Stomach smooth muscle (tissue), 2 donors: Measurements from ENCODE around the gene SERINC2.

Experiments used
- H3K27ac ChIP-seq: one replicate; pipeline ENCODE4 v1.7.0; 2013; ENCODE audit warnings: mild to moderate bottlenecking, low read length, inconsistent platforms
- H3K27me3 ChIP-seq, 2 donors: one replicate each; pipeline ENCODE4 v1.7.0; 2013; ENCODE audit warnings: low read length in 2 of 2; ENCODE audit not compliant: insufficient read depth in 2 of 2, control insufficient read depth in 1 of 2
- H3K36me3 ChIP-seq, 2 donors: one replicate each; pipeline ENCODE4 v1.7.0; 2013; ENCODE audit warnings: low read length in 2 of 2; ENCODE audit not compliant: control insufficient read depth in 2 of 2, insufficient read depth in 2 of 2
- H3K4me1 ChIP-seq: one replicate; pipeline ENCODE4 v1.7.0; 2013; ENCODE audit warnings: low read length; ENCODE audit not compliant: control insufficient read depth, insufficient read depth
- H3K4me3 ChIP-seq, 2 donors: one replicate each; pipeline ENCODE4 v1.7.0; 2013; ENCODE audit warnings: low read length in 2 of 2
- H3K9ac ChIP-seq, 2 donors: one replicate each; pipeline ENCODE4 v1.7.0; 2013; ENCODE audit warnings: low read length in 2 of 2, mild to moderate bottlenecking in 1 of 2
- H3K9me3 ChIP-seq, 2 donors: one replicate each; pipeline ENCODE4 v1.7.0; 2013; ENCODE audit warnings: low read length in 2 of 2; ENCODE audit not compliant: control insufficient read depth in 2 of 2
- donor health status: healthy.
- donor health status: Pancreatic carcinoma.

The SERINC2 gene

DNA sequence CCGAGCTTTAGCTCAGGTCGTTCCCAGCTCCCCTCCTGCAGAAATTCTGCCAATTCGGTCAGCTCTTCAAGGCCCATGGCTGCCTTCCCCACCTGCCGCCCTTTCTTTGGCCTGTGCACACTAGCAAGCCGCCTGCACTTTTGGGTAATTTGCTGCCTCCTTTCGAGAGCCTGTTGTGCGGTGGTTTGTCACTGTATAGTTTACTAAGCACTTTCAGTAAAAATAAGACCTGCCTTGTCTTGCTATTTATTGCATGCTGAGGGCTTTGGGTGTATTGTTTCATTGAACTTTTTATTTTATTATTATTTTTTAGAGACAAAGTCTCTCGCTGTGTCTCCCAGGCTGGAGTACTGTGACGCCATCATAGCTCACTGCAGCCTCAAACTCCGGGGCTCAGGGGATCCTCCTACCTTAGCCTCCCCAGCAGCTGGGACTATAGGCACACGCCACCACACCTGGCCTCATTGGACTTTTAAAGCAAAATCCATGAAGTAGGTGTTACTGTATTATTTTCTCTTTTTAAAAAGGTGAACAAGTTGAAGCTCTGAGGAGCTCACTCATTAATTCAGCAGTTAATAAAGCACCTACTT, 39.0 kb upstream of the SERINC2 start:
- Histone ChIP-seq H3K9ac (no peak overlapping the region), H3K9me3 (no peaks in the 10 kb centered on the region), H3K4me1 (peaks cover 33% of the 10 kb centered on the region), H3K27me3 (no peaks in the 10 kb centered on the region), H3K4me3 (peak overlapping the region; percentile 39 to 80), H3K27ac (peak overlapping the region; percentile 49), H3K36me3 (no peaks in the 10 kb centered on the region)

DNA sequence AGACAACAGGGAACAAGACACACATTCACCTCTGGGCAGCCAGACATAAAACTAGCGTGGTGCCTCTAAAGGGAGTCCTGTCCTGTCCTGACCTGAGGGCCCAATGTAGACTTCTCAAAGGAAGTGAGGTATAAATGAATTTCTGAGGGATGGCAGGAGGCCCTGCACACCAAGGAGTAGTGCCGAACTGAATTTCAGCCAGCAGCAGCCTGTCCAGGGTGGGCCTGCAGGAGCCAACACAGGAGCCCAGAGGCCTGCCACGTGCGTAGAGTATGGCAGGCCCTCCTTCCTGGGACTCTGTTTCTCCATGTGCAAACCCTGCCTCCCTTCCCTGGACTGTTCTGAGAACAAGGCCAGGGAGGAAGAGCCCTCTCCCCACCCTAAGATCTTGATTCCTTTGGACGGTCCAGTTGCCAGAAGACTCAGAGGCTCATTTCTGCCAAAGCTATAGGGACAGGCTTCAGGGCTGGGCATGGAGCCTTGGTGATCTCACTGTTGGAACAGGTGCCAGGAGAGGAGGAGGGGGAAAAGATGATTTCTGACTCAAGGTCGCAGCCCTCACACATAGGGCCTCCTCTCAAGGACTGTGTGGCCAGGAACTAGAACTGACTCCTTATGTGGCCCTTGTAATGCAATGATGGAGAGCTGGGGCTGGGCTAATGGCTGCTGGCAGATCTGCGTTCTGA, 38.4 kb upstream of the SERINC2 start:
- no peaks in the 10 kb centered on the region for H3K36me3 ChIP-seq
- no peak overlapping the region for H3K9ac ChIP-seq
- H3K27me3 ChIP-seq = no peaks in the 10 kb centered on the region
- H3K4me3 ChIP-seq = no peak overlapping the region
- H3K9me3 ChIP-seq = no peaks in the 10 kb centered on the region
- peak overlapping the region; percentile 49 for H3K27ac ChIP-seq
- H3K4me1 ChIP-seq = peaks cover 29% of the 10 kb centered on the region

DNA sequence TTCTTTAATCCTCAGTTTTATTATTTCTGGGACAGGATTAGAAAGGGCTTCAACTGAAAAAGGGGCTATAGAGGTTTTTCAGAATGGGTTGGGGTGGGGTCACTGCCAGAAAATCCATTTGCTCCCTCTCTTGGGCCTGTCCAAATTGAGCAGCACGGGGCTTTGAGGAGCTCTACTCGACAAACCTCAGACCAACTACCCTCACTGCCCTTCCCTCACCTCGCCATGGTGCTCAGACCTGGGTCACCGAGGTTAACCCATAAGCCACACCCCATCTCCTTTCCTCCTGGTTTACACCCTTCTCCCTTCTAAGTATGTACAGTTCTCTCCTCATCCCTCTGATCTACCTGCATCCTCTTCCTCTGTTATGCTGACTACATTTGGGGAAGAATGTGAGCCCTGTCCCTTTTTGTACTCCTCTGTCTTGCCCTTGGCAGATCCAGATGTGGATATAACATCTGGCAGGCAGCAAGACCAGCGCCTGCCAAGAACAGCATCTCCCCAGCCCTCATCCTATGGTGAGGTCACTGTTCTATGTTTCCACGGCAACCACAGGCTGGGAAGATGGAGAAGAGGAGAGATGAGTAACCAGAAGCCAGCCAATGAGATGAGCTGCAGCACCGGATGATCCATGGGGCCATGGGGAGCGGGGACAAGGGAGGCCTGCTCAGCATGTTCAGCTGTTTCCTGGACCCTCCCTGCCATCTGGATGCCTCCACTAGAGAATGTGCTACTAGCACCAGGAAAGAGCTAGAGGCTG, 36.5 kb upstream of the SERINC2 start:
- Histone ChIP-seq H3K27me3 (no peaks in the 10 kb centered on the region), H3K9ac (no peak overlapping the region), H3K36me3 (no peaks in the 10 kb centered on the region), H3K27ac (no peak overlapping the region), H3K4me3 (no peak overlapping the region), H3K4me1 (peaks cover 29% of the 10 kb centered on the region), H3K9me3 (no peaks in the 10 kb centered on the region)

GRCh38 chr1:31377364-31377863, 35.6 kb upstream of the SERINC2 start:
- H3K27me3 ChIP-seq = no peaks in the 10 kb centered on the region
- no peak overlapping the region for H3K27ac ChIP-seq
- H3K4me1 ChIP-seq = peaks cover 23% of the 10 kb centered on the region
- H3K4me3 ChIP-seq = no peak overlapping the region
- H3K9me3 ChIP-seq = no peaks in the 10 kb centered on the region
- H3K36me3 ChIP-seq = no peaks in the 10 kb centered on the region
- no peak overlapping the region for H3K9ac ChIP-seq

DNA sequence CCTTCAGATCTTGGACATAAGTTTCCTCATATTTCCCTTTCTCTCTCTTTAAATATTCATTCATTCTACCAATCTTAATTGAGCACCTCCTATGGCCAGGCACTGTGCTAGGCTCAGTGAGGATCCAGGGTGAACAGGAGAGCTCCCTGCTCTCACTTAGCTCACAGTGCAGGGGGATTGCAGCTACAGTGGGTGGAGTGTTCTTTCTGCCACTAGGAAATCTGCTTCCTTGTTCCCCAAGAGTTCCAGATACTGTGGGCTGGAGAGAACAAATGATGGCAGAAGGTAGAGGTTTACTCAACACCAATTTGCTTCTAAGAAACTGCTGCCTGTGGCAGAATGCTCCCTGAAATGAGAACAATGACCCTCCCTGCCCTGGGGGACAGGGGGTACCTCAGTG, 35.0 kb upstream of the SERINC2 start:
- H3K9ac ChIP-seq = no peak overlapping the region
- peaks cover 17% of the 10 kb centered on the region for H3K4me1 ChIP-seq
- no peaks in the 10 kb centered on the region for H3K9me3 ChIP-seq

GRCh38 chr1:31380181-31380580, 32.8 kb upstream of the SERINC2 start:
- Histone ChIP-seq H3K27me3 (no peaks in the 10 kb centered on the region), H3K9ac (no peak overlapping the region), H3K27ac (no peak overlapping the region), H3K4me3 (no peak overlapping the region), H3K9me3 (no peaks in the 10 kb centered on the region), H3K36me3 (no peaks in the 10 kb centered on the region), H3K4me1 (no peaks in the 10 kb centered on the region)

More for the DNA sequence above, 35.0 kb upstream of the SERINC2 start:
- H3K27ac ChIP-seq = no peak overlapping the region
- no peaks in the 10 kb centered on the region for H3K27me3 ChIP-seq
- H3K36me3 ChIP-seq = no peaks in the 10 kb centered on the region
- no peak overlapping the region for H3K4me3 ChIP-seq

GRCh38 chr1:31381394-31382294, 31.4 kb upstream of the SERINC2 start:
- Histone ChIP-seq H3K4me3 (no peak overlapping the region), H3K27me3 (no peaks in the 10 kb centered on the region), H3K36me3 (no peaks in the 10 kb centered on the region), H3K27ac (no peak overlapping the region), H3K9ac (no peak overlapping the region), H3K9me3 (no peaks in the 10 kb centered on the region), H3K4me1 (no peaks in the 10 kb centered on the region)

GRCh38 chr1:31382379-31382989, 30.5 kb upstream of the SERINC2 start:
- Histone ChIP-seq H3K36me3 (no peaks in the 10 kb centered on the region), H3K4me3 (no peak overlapping the region), H3K9me3 (no peaks in the 10 kb centered on the region), H3K27ac (no peak overlapping the region), H3K9ac (no peak overlapping the region), H3K4me1 (no peaks in the 10 kb centered on the region), H3K27me3 (no peaks in the 10 kb centered on the region)

DNA sequence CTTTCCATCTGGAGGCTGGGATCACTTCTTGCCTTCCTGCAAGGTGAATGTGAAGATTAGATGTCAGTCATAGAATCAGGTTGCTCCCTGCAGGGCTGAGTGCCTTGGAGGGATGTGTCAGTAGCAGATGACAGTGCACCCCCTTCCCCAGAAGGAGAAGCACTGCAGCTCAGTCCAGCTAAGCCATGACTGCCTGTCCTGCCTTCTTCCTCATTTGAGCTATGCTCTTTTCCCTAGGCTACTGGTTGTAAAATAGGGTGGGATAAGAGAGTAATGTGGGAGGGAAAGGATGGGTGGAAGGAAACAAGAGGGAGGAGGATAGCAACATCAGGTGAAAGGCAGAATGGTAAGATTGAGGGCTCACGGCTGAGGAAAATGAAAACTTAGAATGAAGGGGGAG, 29.0 kb upstream of the SERINC2 start:
- no peak overlapping the region for H3K4me3 ChIP-seq
- no peaks in the 10 kb centered on the region for H3K4me1 ChIP-seq
- no peaks in the 10 kb centered on the region for H3K36me3 ChIP-seq
- H3K9me3 ChIP-seq = no peaks in the 10 kb centered on the region
- H3K9ac ChIP-seq = no peak overlapping the region
- no peaks in the 10 kb centered on the region for H3K27me3 ChIP-seq
- no peak overlapping the region for H3K27ac ChIP-seq
